ENCODE results near the gene ITSN2.

GRCh38 chr2:24175631-24176187 lies 184.6 kb downstream of the ITSN2 start:
- no peak for TF ChIP-seq GATA3 (IDR thresholded peaks at IDR 0.05; ENCODE audit: low read depth, low read length)
- TF ChIP-seq GATA2 (IDR thresholded peaks at IDR 0.05; ENCODE audit: low read depth, low read length): no peak
